ENCODE data around the gene PEX16.

- TF ChIP-seq CTCF (IDR thresholded peaks at IDR 0.05) (no peak), POLR2AphosphoS5 (IDR thresholded peaks at IDR 0.05; ENCODE audit: insufficient read depth in 1 of 2, low read depth in 1 of 2) (no peak), POLR2A (IDR thresholded peaks at IDR 0.05) (no peak)
Measured at GRCh38 chr11:45918962-45919675, 1.4 kb upstream of the PEX16 start.

All from vagina (tissue), 2 donors.